ENCODE results near the gene XPO1. TPM values are rescaled to one million over a fixed set of nuclear protein-coding genes. Genes with fewer than 3 reads are reported as not detected.

XPO1 gene
- total and polyA plus RNA-seq, 2 donors (not counting 3 experiments of a cell fraction or from before 2014, with no cell fraction given) = 46.7 to 166 TPM

- no peaks in the 10 kb centered on the region for H3K27me3 ChIP-seq (ENCODE audit: control insufficient read depth in 2 of 2, insufficient read depth in 2 of 2, low read length in 2 of 2)
- FAIRE-seq (peak; percentile 71), DNase-seq (ENCODE audit: low read depth, low spot score) (peak; percentile 96)
- H3K4me3 ChIP-seq (replicated peaks in 1 of 3; ENCODE audit: insufficient read depth in 1 of 3, low read depth in 1 of 3, low read length in 3 of 3) = peak within 1 kb of the TSS; percentile 73 to 98 (median 94)
- CTCF ChIA-PET = interaction anchor here (1.6 kb wide), 1 partner anchor 45 kb away, joined by 4 read pairs; no protein-coding TSS in a partner anchor
- peaks cover 0 to 3% of the 10 kb centered on the region in 2 experiments for H3K36me3 ChIP-seq (ENCODE audit: control insufficient read depth in 2 of 2, extremely low read depth in 1 of 2, insufficient read depth in 2 of 2, low read length in 2 of 2)
- peak within 1 kb of the TSS; percentile 99 for H3K9ac ChIP-seq (replicated peaks; ENCODE audit: extremely low read depth, insufficient read depth, low read length)
- peak within 1 kb of the TSS; percentile 95 for H3K4me2 ChIP-seq (ENCODE audit: insufficient read depth, low read length)
- peaks cover 12% of the 10 kb centered on the region for H3K4me1 ChIP-seq (ENCODE audit: control insufficient read depth, extremely low read depth, insufficient read depth, low read length)
- H3K79me2 ChIP-seq (ENCODE audit: control insufficient read depth, insufficient read depth, low read length) = peaks cover 46% of the 10 kb centered on the region
- dilution Hi-C loops (cut with MboI; ENCODE audit: extremely low pct_ligation_motif_present, low sequenced_read_pairs) = no loop called here
- peak within 1 kb of the TSS; percentile 96 for H3K27ac ChIP-seq (ENCODE audit: insufficient read depth, low read depth, low read length)
- H3K9me1 ChIP-seq (replicated peaks; ENCODE audit: control insufficient read depth, extremely low read depth, insufficient read depth, low read length) = no peaks in the 10 kb centered on the region
- TSS peak; percentile 77 for BruUV-seq (replicated peaks)
- TF ChIP-seq POLR2A (IDR thresholded peaks at IDR 0.05; ENCODE audit: low read depth, low read length) = peak; percentile 89
- no peak for TF ChIP-seq EZH2 (IDR thresholded peaks at IDR 0.05; ENCODE audit: borderline replicate concordance, low read depth, low read length, severe bottlenecking)
- TF ChIP-seq MYC (IDR thresholded peaks at IDR 0.05; ENCODE audit: low read depth, low read length) = peak; percentile 8
- TF ChIP-seq GATA2 (IDR thresholded peaks at IDR 0.05; ENCODE audit: insufficient read depth, insufficient read length, low read depth, low read length) = no peak
- TF ChIP-seq POLR2AphosphoS5 (IDR thresholded peaks at IDR 0.05; ENCODE audit: insufficient read depth, low read depth, low read length) = peak; percentile 95
- TF ChIP-seq CTCF (IDR thresholded peaks at IDR 0.05; ENCODE audit: extremely low read depth in 1 of 2, insufficient read depth in 1 of 2, low read depth in 1 of 2, low read length in 2 of 2) = no peak
- peak; percentile 60 for TF ChIP-seq MAX (IDR thresholded peaks at IDR 0.05; ENCODE audit: insufficient read depth, insufficient read length)
- TF ChIP-seq JUN (IDR thresholded peaks at IDR 0.05; ENCODE audit: borderline replicate concordance, insufficient read depth, insufficient read length, low read depth) = no peak
- peak within 1 kb of the TSS; percentile 91 for H2AFZ ChIP-seq (ENCODE audit: low read depth, low read length)
- H4K20me1 ChIP-seq (replicated peaks; ENCODE audit: control insufficient read depth, extremely low read depth, insufficient read depth, low read length) = no peaks in the 10 kb centered on the region
- POLR2A ChIA-PET = interaction anchor here (0.7 kb wide), 1 partner anchor 60 kb away, joined by 4 read pairs; no protein-coding TSS in a partner anchor
- intact Hi-C loops (cut with micrococcal nuclease) = loop anchor here (1.0 to 2.0 kb wide), 4 partner anchors 11 to 294 kb away; partner anchors contain the start of gene XPO1
- no peaks in the 10 kb centered on the region for H3K9me3 ChIP-seq (replicated peaks; ENCODE audit: control insufficient read depth, insufficient read depth, low read length)
Observed at GRCh38 chr2:61470965-61471904, 66.9 kb downstream of the XPO1 start, which contains the start of gene USP34. TSS of gene USP34 (minus strand) at chr2:61471087. CDS start at chr2:61470692, 395 bp downstream.
